ENCODE data around the gene FOXL2.

Gene FOXL2

GRCh38 chr3:138974462-138974861 lies 27.5 kb upstream of the FOXL2 start:
- H3K4me3 ChIP-seq (ENCODE audit: low read depth, low read length) = no peak overlapping the region

GRCh38 chr3:138972941-138973340 lies 26.0 kb upstream of the FOXL2 start:
- TF ChIP-seq, protein P1, sequence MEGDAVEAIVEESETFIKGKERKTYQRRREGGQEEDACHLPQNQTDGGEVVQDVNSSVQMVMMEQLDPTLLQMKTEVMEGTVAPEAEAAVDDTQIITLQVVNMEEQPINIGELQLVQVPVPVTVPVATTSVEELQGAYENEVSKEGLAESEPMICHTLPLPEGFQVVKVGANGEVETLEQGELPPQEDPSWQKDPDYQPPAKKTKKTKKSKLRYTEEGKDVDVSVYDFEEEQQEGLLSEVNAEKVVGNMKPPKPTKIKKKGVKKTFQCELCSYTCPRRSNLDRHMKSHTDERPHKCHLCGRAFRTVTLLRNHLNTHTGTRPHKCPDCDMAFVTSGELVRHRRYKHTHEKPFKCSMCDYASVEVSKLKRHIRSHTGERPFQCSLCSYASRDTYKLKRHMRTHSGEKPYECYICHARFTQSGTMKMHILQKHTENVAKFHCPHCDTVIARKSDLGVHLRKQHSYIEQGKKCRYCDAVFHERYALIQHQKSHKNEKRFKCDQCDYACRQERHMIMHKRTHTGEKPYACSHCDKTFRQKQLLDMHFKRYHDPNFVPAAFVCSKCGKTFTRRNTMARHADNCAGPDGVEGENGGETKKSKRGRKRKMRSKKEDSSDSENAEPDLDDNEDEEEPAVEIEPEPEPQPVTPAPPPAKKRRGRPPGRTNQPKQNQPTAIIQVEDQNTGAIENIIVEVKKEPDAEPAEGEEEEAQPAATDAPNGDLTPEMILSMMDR (IDR thresholded peaks at IDR 0.05; ENCODE audit: low read depth, low read length) = no peak

More at GRCh38 chr3:138974462-138974861, 27.5 kb upstream of the FOXL2 start:
- TF ChIP-seq, protein P1 (IDR thresholded peaks at IDR 0.05; ENCODE audit: low read depth, low read length) = no peak

GRCh38 chr3:138971766-138972320 lies 24.9 kb upstream of the FOXL2 start:
- no peak overlapping the region for H3K4me3 ChIP-seq (ENCODE audit: low read depth, low read length)
- TF ChIP-seq, protein P1 (IDR thresholded peaks at IDR 0.05; ENCODE audit: low read depth, low read length) = no peak

More at GRCh38 chr3:138972941-138973340, 26.0 kb upstream of the FOXL2 start:
- H3K4me3 ChIP-seq (ENCODE audit: low read depth, low read length) = no peak overlapping the region

- no peak overlapping the region for H3K4me3 ChIP-seq (ENCODE audit: low read depth, low read length)
- TF ChIP-seq, protein P1 (IDR thresholded peaks at IDR 0.05; ENCODE audit: low read depth, low read length) = no peak
Observed at GRCh38 chr3:138964923-138965322, 18.0 kb upstream of the FOXL2 start.

GRCh38 chr3:138964264-138964663 lies 17.3 kb upstream of the FOXL2 start:
- no peak overlapping the region for H3K4me3 ChIP-seq (ENCODE audit: low read depth, low read length)
- TF ChIP-seq, protein P1 (IDR thresholded peaks at IDR 0.05; ENCODE audit: low read depth, low read length) = no peak

DNA sequence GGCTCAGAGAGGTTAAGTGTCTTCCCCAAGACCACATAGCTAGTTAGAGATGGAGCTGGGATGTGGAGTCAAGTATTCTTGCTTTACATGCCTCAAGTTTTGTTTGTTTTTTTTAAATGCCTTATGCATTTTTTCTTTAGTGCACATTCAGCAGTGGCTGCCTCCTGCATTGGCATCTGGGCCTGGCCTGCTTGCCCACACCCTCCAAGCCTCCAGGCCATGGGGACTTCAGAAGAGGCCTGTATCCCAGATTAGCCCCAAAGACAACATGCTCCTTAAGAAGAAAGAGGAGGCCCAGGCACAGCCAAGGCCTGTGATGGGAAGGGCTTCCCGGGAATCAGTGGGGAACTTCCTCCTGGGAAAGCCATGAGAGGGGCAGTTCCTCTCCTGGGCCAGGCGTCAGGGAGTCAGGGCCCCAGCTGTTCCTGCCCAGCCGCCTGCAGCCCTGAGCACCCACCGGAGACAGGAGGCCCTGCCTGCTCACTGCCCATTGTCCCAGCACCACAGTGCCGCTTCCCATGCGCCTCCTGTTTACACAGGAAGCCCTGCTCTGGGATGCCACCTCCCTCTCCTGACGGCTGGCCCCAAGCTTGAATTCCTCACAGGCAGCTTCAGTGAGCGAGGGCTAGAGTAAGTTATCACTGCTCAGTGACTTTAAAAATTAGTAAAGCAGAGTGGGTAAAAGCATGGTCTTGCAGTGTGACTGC lies 16.1 kb upstream of the FOXL2 start:
- H3K4me3 ChIP-seq (ENCODE audit: low read depth, low read length) = no peak overlapping the region
- TF ChIP-seq, protein P1 (IDR thresholded peaks at IDR 0.05; ENCODE audit: low read depth, low read length) = no peak

DNA sequence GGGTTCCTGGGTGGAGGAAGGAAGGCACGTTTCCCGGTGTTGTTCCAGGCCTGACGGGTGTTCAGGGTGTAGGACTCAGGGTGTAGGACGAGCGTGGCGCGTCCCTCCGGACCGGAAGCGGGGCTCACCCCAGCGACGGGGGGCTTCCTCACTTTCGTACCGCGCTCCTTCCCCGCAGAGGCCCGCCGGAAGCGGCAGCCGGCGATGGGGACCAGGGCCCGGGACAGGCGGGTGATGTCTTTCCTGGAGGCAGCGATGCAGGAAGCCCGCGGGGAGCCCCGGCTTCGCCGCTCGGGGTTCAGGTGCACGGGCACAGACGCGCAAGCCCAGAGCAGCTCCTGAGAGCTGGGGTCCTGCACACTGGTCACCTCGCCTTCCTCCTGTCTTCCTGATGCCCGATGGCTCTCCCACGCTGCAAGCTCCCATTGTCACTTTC lies 13.5 kb upstream of the FOXL2 start:
- H3K4me3 ChIP-seq (ENCODE audit: low read depth, low read length) = no peak overlapping the region
- TF ChIP-seq, protein P1 (IDR thresholded peaks at IDR 0.05; ENCODE audit: low read depth, low read length) = no peak
